Measurements from ENCODE around the gene SP9.
"Not testable (repeated sequence)": the region's sequence is repeated elsewhere in the genome, so short reads cannot be mapped to it uniquely, and the experiment has no call there.

GRCh38 chr2:174363492-174364225 is 28.9 kb downstream of the SP9 start:
- not testable (repeated sequence) for TF ChIP-seq CTCF (optimal IDR thresholded peaks at IDR 0.05 in 1 of 3, IDR thresholded peaks at IDR 0.05 in 1 of 3, conservative IDR thresholded peaks at IDR 0.05 in 1 of 3; ENCODE audit: extremely low read depth in 1 of 3, insufficient read depth in 2 of 3, low read length in 3 of 3); EZH2 (IDR thresholded peaks at IDR 0.05; ENCODE audit: low read length)
